HG03354 (cell line): ENCODE measurements around the gene MAD1L1.
"Not testable (repeated sequence)": the region's sequence is repeated elsewhere in the genome, so short reads cannot be mapped to it uniquely, and the experiment has no call there.

Experiments
- ATAC-seq: cut with Tn5 transposase; IDR thresholded peaks from one replicate; pipeline ENCODE4 v1.9.1; 2021; ENCODE audit warnings: mild to moderate bottlenecking; ENCODE audit not compliant: unreplicated experiment, poor library complexity, severe bottlenecking

Gene MAD1L1

DNA sequence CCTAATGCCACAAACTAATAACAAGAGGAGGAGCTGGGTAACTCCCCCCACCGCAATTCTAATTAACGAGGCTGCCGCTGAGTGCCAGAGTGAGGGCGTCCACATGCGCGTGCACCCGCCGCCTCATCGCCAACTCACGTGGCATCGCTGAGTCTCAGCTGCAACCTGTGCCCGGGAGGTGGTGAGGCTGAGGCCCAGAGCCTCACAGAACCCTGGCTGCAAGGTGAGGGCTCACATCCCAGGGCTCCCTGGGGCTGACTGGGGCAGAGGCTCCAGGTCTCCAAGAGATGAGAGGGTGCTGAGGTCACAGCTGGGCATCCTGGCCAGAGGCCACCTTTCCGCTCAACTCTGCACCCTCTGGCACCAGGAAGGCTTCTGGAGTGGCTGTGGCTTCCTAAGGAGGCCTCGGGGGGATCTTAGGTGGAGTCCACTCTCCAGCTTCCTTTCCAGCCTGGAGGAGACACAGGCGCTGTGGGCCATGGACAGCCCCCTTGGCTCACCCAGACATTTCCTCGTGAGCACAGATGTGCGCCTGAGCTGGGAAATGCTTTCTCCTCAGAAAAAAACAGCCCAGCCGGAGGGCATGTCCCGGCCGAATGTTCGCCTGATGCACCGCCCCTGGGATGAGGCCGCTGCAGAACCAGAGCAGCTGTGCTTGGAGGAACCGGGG lies 242.6 kb downstream of the MAD1L1 start:
- no peak for ATAC-seq

DNA sequence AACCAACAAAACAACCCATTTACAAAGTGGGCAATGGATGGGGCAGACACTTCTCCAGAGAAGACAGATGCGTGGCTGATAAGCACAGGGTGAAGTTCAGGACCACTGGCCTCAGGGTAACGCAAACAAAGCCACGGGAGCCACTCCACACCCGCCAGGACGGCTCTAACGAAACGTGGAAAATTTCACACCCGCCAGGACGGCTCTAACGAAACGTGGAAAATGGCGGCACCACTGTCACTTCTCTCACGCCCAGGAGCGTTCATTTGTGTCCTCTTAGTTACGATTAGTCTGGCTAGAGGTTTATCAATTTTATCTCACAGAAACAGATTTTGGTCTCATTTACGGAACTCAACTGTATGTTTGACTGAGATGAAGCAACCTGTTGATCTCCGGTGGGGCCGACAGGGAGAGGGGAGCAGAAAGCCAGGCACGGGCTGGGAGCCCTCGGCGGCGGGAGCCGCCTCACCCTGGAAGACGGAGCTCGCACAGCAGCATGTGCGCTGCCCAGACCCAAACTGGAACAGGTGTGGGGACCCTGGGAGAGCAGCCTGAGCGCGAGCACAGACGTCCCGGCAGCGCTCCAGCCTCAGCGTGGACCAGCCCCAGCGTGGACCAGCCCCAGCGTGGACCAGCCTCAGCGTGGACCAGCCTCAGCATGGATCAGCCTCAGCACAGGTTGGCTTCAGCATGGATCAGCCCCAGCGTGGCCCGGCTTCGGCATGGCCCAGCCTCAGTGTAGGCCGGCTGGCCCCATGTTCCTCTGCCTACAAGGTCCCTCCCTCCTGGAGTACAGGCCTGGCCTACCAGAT lies 243.5 kb downstream of the MAD1L1 start:
- ATAC-seq = no peak

- ATAC-seq = no peak
Observed at GRCh38 chr7:1988533-1988930, 244.2 kb downstream of the MAD1L1 start.

GRCh38 chr7:1987591-1988532 lies 244.9 kb downstream of the MAD1L1 start:
- no peak for ATAC-seq

- ATAC-seq = no peak
Observed at GRCh38 chr7:1987084-1987535, 245.6 kb downstream of the MAD1L1 start.

DNA sequence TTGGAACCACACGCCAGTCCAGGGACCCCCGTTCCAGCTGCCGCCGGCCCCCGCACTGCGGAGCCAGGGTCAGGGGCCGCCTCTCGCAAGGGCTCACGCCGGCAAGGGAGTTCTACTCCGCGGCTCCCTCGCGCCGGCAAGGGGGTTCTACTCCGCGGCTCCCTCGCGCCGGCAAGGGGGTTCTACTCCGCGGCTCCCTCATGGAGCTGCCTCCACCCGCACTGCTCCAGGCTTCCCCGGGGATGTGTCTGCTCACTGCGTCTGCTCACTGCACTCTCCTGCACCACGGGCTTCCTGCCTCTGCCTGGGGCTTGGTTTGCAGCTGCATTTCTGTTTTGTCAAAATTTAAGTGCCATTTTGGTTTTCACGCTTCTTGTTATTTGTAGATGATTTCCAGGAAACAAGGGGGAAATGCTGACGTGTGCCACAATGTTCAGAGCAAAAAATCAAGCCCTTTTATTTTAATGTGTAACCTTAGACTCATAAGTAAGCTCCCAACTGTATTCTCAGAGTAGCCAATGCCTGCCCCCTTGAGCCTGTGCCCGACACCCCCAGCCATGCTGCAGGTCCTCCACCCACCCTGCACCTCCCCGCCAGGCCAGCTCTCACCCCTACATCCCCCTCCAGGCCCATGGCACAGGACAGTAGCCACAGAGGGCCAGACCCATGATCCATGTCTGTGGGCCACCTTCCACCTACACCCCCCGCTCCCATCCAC lies 246.2 kb downstream of the MAD1L1 start:
- no peak for ATAC-seq

DNA sequence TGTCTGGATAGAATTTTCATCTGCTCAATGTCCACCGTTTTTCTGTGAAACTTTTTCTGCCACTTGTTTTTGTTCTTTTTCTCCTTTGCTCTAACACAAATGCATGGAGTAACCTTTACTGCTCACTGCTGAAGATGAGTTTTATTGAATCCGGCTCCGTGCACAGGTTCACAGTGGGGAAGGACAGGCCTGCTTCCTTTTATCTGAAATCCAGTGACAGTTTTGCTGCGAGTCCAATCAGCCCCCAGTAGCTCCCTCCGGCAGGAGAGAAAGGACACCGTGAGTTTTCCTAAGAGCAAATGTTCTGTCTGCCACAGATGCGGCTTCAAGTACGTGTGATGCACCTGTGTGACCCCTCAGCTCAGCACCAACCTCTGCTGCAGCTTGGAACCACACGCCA lies 246.8 kb downstream of the MAD1L1 start:
- ATAC-seq = no peak

DNA sequence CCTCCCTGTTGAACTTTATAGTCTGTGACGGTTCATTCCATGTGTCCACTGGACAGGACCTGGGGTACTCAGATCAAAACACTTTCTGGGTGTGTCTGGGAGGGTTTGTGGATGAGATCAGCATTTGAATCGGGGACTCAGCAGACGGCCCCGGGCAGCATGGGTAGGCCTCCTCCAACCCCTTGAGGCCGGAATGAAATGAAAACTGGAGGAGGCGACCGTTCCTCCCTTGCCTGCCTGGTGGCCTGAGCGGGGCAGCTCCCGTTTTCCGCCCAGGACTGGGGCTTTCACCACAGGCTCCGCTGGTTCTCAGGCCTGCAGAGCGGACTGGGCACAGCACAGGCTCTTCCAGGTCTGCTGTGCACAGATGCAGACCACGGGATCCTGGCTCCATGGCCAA lies 247.7 kb downstream of the MAD1L1 start:
- ATAC-seq = no peak

DNA sequence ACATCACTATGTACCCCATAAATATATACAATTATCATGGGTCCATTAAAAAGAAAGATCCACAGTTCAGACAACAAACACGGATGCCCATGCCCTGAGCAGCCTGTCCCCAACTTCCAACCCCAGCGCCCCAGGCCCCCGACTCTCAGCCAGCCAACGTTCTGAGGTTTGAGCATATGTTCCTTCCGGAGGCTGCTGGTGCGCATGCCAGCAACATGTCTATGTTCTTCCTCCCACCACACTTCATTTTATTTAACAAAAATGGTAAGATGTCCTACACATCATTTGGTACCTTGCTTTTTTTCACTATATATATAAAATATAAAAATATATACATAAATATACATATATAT lies 250.9 kb downstream of the MAD1L1 start:
- ATAC-seq = no peak

- no peak for ATAC-seq
Observed at GRCh38 chr7:1981201-1981877, 251.4 kb downstream of the MAD1L1 start.

GRCh38 chr7:1979591-1980560 lies 252.9 kb downstream of the MAD1L1 start:
- peak; percentile 73 for ATAC-seq

GRCh38 chr7:1978656-1979590 lies 253.8 kb downstream of the MAD1L1 start:
- no peak for ATAC-seq

GRCh38 chr7:1977876-1978441 lies 254.8 kb downstream of the MAD1L1 start:
- no peak for ATAC-seq

DNA sequence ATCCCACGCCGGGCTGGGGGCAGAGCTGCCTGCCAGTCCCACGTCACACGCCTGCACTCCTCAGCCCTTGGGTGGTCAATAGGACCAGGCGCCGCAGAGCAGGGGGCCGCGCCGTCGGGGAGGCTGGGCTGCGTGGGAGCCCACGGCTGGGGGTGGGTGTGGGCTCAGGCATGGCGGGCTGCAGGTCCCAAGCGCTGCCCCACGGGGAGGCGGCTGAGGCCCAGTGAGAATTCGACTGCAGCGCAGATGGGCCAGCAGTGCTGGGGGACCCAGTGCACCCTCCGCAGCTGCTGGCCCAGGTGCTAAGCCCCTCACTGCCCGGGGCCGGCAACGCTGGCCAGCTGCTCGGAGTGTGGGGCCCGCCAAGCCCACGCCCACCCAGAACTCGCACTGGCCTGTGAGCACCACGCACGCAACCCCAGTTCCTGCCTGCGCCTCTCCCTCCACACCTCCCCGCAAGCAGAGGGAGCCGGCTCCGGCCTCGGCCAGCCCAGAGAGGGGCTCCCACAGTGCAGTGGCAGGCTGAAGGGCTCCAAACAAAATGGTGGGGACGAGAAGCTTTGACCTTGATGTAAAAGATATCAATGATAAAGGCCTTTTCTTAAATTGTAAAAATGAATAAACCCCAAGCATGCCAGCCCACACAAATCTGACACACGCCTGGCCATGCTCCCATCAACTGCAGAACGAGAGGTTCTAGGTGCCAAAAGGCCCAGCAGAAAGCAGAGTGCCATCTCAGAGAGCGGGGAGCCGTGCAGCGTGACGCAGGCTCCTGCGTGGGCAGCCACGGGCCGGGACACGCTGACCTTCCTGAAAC lies 255.5 kb downstream of the MAD1L1 start:
- ATAC-seq = no peak

- not testable (repeated sequence) for ATAC-seq
Observed at GRCh38 chr7:1976521-1976920, 256.2 kb downstream of the MAD1L1 start.

DNA sequence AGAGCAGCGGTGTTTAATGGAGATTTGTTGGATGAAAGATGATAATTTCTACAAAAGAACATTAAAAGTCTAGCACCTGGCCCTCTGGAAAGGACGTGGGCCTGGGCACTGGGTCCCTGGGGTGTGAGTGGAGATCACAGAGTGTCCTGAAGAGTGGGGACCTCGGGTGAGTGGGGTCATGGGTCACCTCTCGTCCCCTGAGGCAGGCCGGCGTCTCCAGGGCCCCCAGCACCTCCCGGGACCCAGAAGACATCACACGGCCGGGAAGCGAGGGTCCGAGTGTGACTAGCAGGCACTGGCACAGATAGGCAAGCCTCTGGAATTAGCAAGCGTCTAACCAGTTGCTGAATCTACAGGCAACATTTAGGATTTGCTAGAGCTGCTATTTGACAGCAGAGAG lies 257.2 kb downstream of the MAD1L1 start:
- ATAC-seq = no peak
